ENCODE measurements around the gene FKBP1B. TPM values are rescaled to one million over a fixed set of nuclear protein-coding genes. Genes with fewer than 3 reads are reported as not detected.
A peak's percentile ranks its signal among the peaks of the same experiment; 100 is the strongest.

Gene FKBP1B
- total RNA-seq, 1 experiment from 2014 or later: 2.1 TPM

GRCh38 chr2:24110660-24111303 is 61.2 kb downstream of the FKBP1B start:
- H3K4me2 ChIP-seq (ENCODE audit: low read length): peak overlapping the region; percentile 10; the same call in 1 of the 2 replicates
- intact Hi-C loops (cut with micrococcal nuclease): no loop called here
- DNase-seq (no peak), ATAC-seq (no peak)
- H3K4me1 ChIP-seq (ENCODE audit: insufficient read depth, low read length): peaks cover 11% of the 10 kb centered on the region
- no peaks in the 10 kb centered on the region for H4K20me1 ChIP-seq (ENCODE audit: low read length)
- H3K4me3 ChIP-seq (ENCODE audit: low read length): no peak overlapping the region
- POLR2A ChIA-PET (ENCODE audit: unreplicated experiment): no interaction called here
- no TSS peak for BruUV-seq (replicated peaks)
- no peak overlapping the region for H3K27ac ChIP-seq (ENCODE audit: low read length)
- no peaks in the 10 kb centered on the region for H3F3A ChIP-seq (ENCODE audit: low read length, unreplicated experiment)
- H3K79me2 ChIP-seq (ENCODE audit: low read length): no peaks in the 10 kb centered on the region
- H3K9me2 ChIP-seq (replicated peaks; ENCODE audit: low read length): no peaks in the 10 kb centered on the region
- TF ChIP-seq CTCF (conservative IDR thresholded peaks at IDR 0.05; ENCODE audit: low read depth, low read length): no peak
- no peak for TF ChIP-seq EZH2 (IDR thresholded peaks at IDR 0.05; ENCODE audit: low read length, unreplicated experiment)
- TF ChIP-seq EZH2phosphoT487 (IDR thresholded peaks at IDR 0.05; ENCODE audit: borderline replicate concordance, low read length): no peak
- no peak overlapping the region for H3K9ac ChIP-seq (ENCODE audit: low read length)
- no peaks in the 10 kb centered on the region for H3K36me3 ChIP-seq (ENCODE audit: low read depth, low read length)
- no peak overlapping the region for H2AFZ ChIP-seq (ENCODE audit: low read length)
- CTCF ChIA-PET: no interaction called here
- H3K9me3 ChIP-seq (ENCODE audit: low read length): no peaks in the 10 kb centered on the region
- H3K27me3 ChIP-seq (ENCODE audit: low read length): no peaks in the 10 kb centered on the region

GRCh38 chr2:24111407-24111901 is 61.9 kb downstream of the FKBP1B start:
- no peaks in the 10 kb centered on the region for H3K27me3 ChIP-seq (ENCODE audit: low read length)
- no peaks in the 10 kb centered on the region for H3K9me2 ChIP-seq (replicated peaks; ENCODE audit: low read length)
- ATAC-seq (peak; percentile 53), DNase-seq (peak; percentile 63)
- peaks cover 11% of the 10 kb centered on the region for H3K4me1 ChIP-seq (ENCODE audit: insufficient read depth, low read length)
- TF ChIP-seq EZH2phosphoT487 (IDR thresholded peaks at IDR 0.05; ENCODE audit: borderline replicate concordance, low read length) (no peak), CTCF (conservative IDR thresholded peaks at IDR 0.05; ENCODE audit: low read depth, low read length) (no peak), EZH2 (IDR thresholded peaks at IDR 0.05; ENCODE audit: low read length, unreplicated experiment) (no peak)
- 0 out of 2 replicates have a peak overlapping the region, but pooled peaks have one; percentile 16 for H2AFZ ChIP-seq (ENCODE audit: low read length)
- H3K79me2 ChIP-seq (ENCODE audit: low read length): no peaks in the 10 kb centered on the region
- H3K9me3 ChIP-seq (ENCODE audit: low read length): no peaks in the 10 kb centered on the region
- no TSS peak for BruUV-seq (replicated peaks)
- H3K27ac ChIP-seq (ENCODE audit: low read length): no peak overlapping the region
- intact Hi-C loops (cut with micrococcal nuclease): no loop called here
- H3K9ac ChIP-seq (ENCODE audit: low read length): no peak overlapping the region
- no peaks in the 10 kb centered on the region for H3K36me3 ChIP-seq (ENCODE audit: low read depth, low read length)
- CTCF ChIA-PET: interaction anchor here (0.6 kb wide), 1 partner anchor 282 kb away, joined by 3 read pairs; no protein-coding TSS in a partner anchor
- POLR2A ChIA-PET (ENCODE audit: unreplicated experiment): interaction anchor here (0.6 kb wide), 1 partner anchor 789 kb away, joined by 7 read pairs; no protein-coding TSS in a partner anchor
- no peaks in the 10 kb centered on the region for H4K20me1 ChIP-seq (ENCODE audit: low read length)
- H3K4me2 ChIP-seq (ENCODE audit: low read length): peak overlapping the region; percentile 10; the same call in 1 of the 2 replicates
- no peaks in the 10 kb centered on the region for H3F3A ChIP-seq (ENCODE audit: low read length, unreplicated experiment)
- no peak overlapping the region for H3K4me3 ChIP-seq (ENCODE audit: low read length)

Other genes with a start within 250 kb of the FKBP1B start
- 8.6 TPM in 2 replicates for gene ATAD2B, start 122.6 kb upstream of the FKBP1B start, total RNA-seq (2014; rRNA removed)
- 14.2 and 15.4 TPM in 2 replicates for gene UBXN2A, start 109.3 kb upstream of the FKBP1B start, total RNA-seq (2014; rRNA removed)
- gene MFSD2B, start 39.7 kb upstream of the FKBP1B start, total RNA-seq (2014; rRNA removed): not detected in 2 replicates
- 5.6 and 11.5 TPM in 2 replicates for gene WDCP, start 2.4 kb upstream of the FKBP1B start, total RNA-seq (2014; rRNA removed)
- 139 and 220 TPM in 2 replicates for gene SF3B6, start 26.6 kb downstream of the FKBP1B start, total RNA-seq (2014; rRNA removed)
- gene TP53I3, start 35.1 kb downstream of the FKBP1B start, total RNA-seq (2014; rRNA removed): 37.0 and 42.4 TPM in 2 replicates
- gene PFN4, start 73.6 kb downstream of the FKBP1B start, total RNA-seq (2014; rRNA removed): 0.44 and 2.3 TPM in 2 replicates
- gene FAM228B, start 73.7 kb downstream of the FKBP1B start, total RNA-seq (2014; rRNA removed): 4.5 and 8.8 TPM in 2 replicates
- gene FAM228A, start 125.3 kb downstream of the FKBP1B start, total RNA-seq (2014; rRNA removed): not detected in 2 replicates

Measured in PC-3 (cell line).